Lower leg skin (tissue), 4 donors: ENCODE results near the gene PDCD1. TPM values are rescaled to one million over a fixed set of nuclear protein-coding genes. Genes with fewer than 3 reads are reported as not detected.

Experiments
- DNase-seq, 2 donors: peaks; one replicate each; pipeline ENCODE4 v3.0.0-alpha.2; 2019; ENCODE audit warnings: low spot score in 2 of 2
- H3K4me3 ChIP-seq: fragments of 200-600 bp; sonication (generic); 2 replicates; pipeline ENCODE4 v1.5.1; 2017; ENCODE audit warnings: mild to moderate bottlenecking, low read depth; ENCODE audit not compliant: poor library complexity, severe bottlenecking
- POLR2A ChIP-seq, 2 donors: fragments of 450-650 bp; IDR thresholded peaks; one replicate each; pipeline ENCODE4 v1.6.1; 2016 to 2017; ENCODE audit warnings: antibody characterized with exemption in 2 of 2, mild to moderate bottlenecking in 1 of 2, moderate library complexity in 1 of 2
- WGBS, 2 donors: methylation state at CpG; one replicate each; pipeline ENCODE4 v1.1.5; 2018; 5-methylcytosine and 5-hydroxymethylcytosine counted together
- intact Hi-C: fragments of 100-400 bp; cut with DNase I; formaldehyde crosslinking; loops from one replicate; pipeline ENCODE4 v1.15.0; 2023; ENCODE audit warnings: low total_unique reads
- total RNA-seq, 4 donors: library from RNA; depleted of rRNA; stranded (reverse); fragments of >200 nt; gene quantifications; one replicate each; pipeline ENCODE4 v1.1.0, GENCODE V29; 2016
- TF ChIP-seq, protein P1 (sequence below), 3 donors: fragments of 450-650 bp; IDR thresholded peaks; one replicate each; pipeline ENCODE4 v1.5.1; 2016; ENCODE audit warnings: antibody characterized with exemption in 3 of 3, mild to moderate bottlenecking in 3 of 3, moderate library complexity in 2 of 3

The PDCD1 gene
- total RNA-seq, 4 donors from 2014 or later = 0.42 to 1.3 (median 0.86) TPM; not detected in 1

DNA sequence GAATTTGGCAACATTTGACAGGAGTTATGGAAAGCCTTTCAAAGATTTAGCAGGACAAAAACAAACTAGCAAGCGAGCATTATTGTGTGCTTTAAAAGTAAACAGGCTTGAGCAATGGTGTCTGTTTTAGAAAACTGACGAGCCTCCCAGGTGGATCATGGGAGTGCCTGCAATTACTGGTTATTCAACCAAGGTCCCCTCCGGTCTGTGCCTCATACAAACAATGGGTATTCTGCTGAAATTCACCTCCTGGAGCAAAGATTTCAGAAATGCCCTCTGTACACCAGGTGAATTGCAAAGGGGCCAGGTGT is 33.2 kb upstream of the PDCD1 start:
- no peak for DNase-seq
- intact Hi-C loops = no loop called here
- H3K4me3 ChIP-seq = no peak overlapping the region
- no peak for TF ChIP-seq POLR2A (IDR thresholded peaks at IDR 0.05)
- TF ChIP-seq, protein P1, sequence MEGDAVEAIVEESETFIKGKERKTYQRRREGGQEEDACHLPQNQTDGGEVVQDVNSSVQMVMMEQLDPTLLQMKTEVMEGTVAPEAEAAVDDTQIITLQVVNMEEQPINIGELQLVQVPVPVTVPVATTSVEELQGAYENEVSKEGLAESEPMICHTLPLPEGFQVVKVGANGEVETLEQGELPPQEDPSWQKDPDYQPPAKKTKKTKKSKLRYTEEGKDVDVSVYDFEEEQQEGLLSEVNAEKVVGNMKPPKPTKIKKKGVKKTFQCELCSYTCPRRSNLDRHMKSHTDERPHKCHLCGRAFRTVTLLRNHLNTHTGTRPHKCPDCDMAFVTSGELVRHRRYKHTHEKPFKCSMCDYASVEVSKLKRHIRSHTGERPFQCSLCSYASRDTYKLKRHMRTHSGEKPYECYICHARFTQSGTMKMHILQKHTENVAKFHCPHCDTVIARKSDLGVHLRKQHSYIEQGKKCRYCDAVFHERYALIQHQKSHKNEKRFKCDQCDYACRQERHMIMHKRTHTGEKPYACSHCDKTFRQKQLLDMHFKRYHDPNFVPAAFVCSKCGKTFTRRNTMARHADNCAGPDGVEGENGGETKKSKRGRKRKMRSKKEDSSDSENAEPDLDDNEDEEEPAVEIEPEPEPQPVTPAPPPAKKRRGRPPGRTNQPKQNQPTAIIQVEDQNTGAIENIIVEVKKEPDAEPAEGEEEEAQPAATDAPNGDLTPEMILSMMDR (IDR thresholded peaks at IDR 0.05) = no peak
- 46 to 65% methylated on average over 3 of the region's 3 CpGs for WGBS, 2 donors

DNA sequence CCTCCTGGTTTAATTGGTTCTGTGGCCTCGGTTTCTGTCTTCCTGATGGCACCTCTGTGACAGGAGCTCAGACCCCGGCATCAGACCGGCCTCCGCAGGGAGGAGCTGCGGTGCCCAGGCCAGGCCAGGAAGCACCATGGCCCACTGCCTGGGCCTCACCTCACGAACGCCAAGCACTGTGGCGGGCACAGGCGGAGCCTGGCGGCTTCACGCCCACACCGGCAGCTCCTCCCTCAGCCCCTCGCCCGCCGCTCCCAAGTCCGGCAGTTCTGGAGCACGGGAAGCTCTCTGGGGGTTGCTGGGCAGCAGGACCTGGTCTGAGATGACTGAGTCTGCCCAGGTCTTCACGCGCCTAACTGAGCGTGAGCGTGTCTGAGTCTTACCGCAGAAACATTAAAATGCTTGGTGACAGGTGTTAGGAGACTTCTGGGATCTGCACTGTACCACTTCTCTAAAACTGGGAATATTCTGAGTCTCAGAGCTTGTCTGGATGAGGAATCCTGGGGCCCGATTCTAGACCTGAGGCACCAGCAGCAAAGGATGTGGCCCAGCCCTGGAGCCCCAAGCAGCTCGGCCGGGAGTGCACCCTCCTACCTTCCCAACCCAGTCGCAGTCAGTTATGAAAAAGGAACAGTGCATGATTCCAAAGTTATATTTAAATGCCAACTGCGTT is 32.8 kb upstream of the PDCD1 start:
- DNase-seq = no peak
- no peak overlapping the region for H3K4me3 ChIP-seq
- TF ChIP-seq, protein P1 (IDR thresholded peaks at IDR 0.05) = no peak
- no peak for TF ChIP-seq POLR2A (IDR thresholded peaks at IDR 0.05)
- intact Hi-C loops = no loop called here
- 65 to 68% methylated on average over 27 of the region's 27 CpGs for WGBS, 2 donors

DNA sequence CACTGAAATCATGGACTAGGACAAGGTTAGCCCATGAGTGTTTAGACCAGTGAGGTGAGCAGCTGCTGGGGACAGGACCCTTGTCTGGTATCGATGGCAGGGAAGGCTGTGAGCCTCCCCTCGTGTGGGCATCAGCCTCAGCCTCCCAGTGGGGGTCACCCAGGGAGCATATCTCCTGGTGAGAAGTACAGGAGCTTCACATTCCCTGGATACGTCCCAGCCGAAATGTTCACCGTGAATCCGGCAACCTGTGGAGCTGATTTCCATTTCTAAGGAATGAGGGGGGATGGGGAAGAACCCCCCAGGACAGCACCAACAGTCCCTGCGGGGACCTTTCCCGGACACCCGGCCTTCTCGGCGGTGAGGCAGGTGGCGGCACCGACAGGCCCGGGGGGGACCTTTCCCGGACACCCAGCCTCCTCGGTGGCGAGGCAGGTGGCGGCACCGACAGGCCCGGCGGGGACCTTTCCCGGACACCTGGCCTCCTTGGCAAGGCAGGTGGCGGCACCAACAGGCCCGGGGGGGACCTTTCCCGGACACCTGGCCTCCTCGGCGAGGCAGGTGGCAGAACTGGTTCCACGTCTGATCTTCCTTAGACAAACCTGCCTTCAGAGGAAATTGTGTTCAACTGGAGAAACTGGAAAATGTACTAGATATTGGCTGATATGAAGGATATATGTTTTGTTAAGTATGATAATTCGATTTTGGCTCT is 32.0 kb upstream of the PDCD1 start:
- no peak overlapping the region for H3K4me3 ChIP-seq
- 52 to 57% methylated on average over 25 to 29 of the region's 29 CpGs for WGBS, 2 donors
- TF ChIP-seq, protein P1 (IDR thresholded peaks at IDR 0.05) = no peak
- no peak for TF ChIP-seq POLR2A (IDR thresholded peaks at IDR 0.05)
- DNase-seq = no peak
- intact Hi-C loops = no loop called here

DNA sequence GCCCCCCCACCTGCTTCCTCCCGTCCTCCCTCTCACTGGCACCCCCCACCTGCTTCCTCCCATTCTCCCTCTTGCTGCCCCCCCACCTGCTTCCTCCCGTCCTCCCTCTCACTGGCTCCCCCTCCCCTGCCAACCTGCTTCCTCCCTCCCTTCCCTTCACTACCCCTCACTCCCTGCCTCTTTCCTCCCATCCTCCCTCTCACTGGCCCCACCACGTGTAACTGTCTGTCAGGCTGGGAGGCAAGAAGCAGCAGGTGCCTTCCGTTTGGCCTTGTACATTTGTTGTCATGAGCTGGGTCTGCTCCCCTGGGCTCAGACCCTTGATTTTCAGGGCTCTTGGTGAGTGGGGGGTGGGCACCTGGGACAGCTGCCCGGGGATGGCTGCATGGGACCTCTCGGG is 29.9 kb upstream of the PDCD1 start:
- TF ChIP-seq, protein P1 (IDR thresholded peaks at IDR 0.05) = no peak
- no peak for TF ChIP-seq POLR2A (IDR thresholded peaks at IDR 0.05)
- intact Hi-C loops = loop anchor here (10.0 kb wide), 1 partner anchor 384 kb away; the partner anchor contains the start of gene STK25
- WGBS, 2 donors = 62 to 80% methylated on average over 5 of the region's 6 CpGs
- no peak for DNase-seq
- H3K4me3 ChIP-seq = no peak overlapping the region

DNA sequence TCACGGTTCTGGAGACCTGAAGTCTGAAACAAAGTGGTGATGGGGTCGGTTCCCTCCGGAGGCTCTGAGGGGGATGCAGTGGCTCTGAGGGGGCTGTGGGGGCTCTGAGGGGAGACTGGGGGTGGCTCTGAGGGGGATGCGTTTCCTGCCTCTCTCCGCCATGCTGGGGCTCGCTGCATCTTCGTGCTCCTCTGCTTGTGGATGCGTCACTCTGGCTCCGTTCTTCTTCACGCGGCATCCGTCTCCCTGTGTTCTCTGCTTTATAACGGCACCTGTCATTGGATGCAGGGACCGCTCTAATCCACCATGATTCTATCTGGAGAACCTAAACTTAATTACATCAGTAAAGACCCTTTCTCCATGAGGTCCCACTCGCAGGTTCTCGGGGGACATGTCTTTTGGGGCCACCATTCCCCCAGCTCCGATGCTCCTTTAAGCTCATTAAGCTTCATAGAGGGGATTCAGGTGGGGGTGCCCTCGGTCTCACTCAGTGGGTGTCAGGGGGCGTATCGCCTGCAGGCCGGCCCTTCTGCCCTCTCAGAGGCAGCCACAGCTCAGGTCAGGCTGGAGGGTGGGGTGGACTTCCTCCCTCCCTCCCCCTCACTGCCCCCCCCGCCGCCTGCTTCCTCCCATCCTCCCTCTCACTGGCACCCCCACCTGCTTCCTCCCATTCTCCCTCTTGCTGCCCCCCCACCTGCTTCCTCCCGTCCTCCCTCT is 29.3 kb upstream of the PDCD1 start:
- intact Hi-C loops = loop anchor here (10.0 kb wide), 1 partner anchor 383 kb away; the partner anchor contains the start of gene STK25
- 84 to 92% methylated on average over 20 to 23 of the region's 24 CpGs for WGBS, 2 donors
- no peak for DNase-seq
- TF ChIP-seq POLR2A (IDR thresholded peaks at IDR 0.05) = no peak
- TF ChIP-seq, protein P1 (IDR thresholded peaks at IDR 0.05) = no peak
- no peak overlapping the region for H3K4me3 ChIP-seq
